IPS-11a (cell line): ENCODE results near the gene BRI3.

Experiments used
- H3K4me3 ChIP-seq: one replicate; pipeline ENCODE4 v1.5.1; 2013; ENCODE audit warnings: low read depth, low read length, control low read depth

BRI3 gene

DNA sequence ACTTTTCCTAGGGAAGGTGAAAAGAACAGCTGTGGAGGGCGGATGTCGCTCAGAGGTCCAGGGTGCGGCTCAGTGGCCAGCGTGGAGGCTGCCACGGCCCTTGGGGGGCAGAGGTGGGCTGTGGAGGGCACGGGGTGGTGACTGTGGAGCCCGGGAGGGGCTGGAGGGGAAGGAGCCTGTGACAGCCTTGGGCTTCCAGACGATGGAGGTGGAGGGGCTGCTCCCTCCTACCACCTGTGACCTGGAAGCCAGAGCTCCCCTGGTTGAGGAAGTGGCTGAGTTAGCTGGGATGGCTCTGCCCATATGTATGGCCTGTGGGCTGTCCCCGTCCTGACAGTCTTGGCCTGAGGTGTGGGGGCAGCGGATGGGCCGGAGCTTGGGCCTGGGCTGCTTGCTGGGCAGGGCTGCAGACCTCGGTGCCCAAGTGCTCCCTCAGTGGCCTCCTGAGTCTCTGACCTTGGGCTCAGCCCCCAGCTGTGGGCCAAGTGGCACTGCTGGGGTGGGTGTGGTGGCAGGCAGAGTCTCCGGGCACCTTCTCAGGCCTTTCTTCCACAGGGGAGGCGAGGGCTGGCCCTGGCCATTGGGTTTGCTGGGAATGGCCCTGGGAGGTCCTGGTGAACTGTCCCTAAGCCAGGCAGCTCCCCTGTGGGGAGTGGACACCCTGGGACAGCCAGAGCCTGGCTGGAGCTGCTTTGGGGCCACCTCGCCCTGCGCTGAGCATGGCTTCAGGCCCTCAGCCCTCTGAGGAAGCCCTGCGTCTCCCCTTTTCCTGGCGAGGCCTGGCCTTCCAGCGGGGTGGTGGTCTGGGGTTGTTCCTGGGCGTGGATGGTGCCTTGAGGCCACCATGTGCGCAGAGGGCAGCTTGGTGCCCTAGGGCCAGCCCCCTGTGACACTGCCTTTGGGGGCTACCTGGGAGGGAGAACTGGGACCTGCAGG, 3.9 kb downstream of the BRI3 start:
- no peak overlapping the region for H3K4me3 ChIP-seq

DNA sequence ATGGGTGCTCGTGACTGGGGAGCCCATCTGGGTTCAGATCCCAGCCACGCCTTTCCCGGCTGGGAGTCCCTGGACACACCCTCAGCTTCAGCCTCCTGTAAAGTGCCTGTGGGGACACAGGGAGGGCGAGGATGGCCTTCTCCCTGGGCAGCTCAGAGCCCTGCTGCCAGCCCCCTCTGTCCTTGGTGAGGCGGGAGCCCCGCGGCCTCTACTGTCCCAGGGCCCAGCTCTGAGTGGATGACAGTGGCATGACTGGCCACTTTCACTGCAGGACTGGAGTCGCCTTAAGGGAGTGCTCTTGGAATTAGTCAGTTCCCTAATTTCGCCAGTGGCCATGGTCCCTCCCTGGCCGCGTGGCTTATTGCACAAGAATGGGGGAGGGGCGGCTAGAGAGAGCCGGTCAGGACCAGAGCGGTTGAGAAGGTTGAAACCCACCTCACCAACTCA, 4.6 kb downstream of the BRI3 start:
- H3K4me3 ChIP-seq: no peak overlapping the region

DNA sequence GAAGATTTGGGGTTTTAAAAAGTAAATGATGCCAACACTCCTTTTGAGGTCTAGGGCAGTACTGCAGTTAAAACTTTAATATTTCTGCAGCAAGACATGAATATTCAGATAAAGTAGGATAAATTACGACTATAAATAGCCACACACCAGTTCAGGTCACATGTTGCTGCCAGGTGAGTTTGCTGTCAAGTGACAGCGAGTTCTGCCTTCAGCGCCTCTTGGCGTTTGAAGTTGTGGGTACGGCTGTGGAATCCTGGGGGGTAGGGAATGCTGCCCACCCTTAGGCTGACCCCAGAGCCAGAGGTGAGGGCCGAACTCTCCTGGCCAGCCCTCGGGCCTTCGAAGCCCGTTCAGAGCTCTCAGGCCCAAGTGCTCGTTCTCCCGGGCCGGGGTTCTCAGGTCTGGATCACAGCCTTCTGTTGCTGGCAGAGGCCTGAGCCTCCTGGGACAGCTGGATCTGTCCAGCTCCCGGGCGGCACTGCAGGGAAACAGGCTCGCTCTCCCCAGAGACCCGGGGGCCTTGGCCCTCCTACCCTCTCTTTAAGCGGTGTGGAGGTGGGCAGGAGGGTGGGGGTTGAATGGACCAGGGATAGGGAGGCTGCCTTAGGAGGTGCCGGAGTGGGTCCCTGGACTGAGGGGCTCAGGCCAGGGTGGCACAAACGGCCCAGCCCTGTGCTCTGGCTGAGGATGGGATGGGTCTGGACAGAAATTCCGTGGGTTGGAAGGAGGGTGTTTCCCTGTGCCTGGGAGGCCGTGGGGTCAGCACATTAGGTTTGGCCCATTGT, 5.4 kb downstream of the BRI3 start:
- H3K4me3 ChIP-seq: no peak overlapping the region

DNA sequence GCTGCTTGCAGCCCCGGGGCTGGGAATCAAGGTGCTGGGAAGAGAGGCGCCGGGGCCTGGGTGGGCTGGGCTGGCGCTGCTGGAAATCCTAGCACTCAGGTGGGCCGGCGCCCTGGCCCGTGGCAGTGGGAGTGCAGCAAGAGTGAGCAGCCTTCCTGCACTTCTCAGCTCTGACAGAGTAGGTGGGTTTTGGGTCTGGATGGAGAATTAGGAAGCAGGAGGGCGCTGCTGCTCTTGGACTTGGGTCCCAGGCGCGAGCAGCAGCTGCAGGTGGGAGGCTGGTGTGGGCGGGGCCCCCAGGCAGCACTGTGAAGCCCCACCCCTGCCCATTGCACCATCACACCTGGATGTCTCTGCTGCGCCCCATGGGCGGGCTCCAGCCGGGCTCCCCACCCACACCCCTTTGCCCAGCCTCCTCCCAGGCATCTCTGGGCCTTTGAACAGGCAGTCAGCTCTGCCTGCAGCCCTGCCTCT, 6.0 kb downstream of the BRI3 start:
- H3K4me3 ChIP-seq: no peak overlapping the region

DNA sequence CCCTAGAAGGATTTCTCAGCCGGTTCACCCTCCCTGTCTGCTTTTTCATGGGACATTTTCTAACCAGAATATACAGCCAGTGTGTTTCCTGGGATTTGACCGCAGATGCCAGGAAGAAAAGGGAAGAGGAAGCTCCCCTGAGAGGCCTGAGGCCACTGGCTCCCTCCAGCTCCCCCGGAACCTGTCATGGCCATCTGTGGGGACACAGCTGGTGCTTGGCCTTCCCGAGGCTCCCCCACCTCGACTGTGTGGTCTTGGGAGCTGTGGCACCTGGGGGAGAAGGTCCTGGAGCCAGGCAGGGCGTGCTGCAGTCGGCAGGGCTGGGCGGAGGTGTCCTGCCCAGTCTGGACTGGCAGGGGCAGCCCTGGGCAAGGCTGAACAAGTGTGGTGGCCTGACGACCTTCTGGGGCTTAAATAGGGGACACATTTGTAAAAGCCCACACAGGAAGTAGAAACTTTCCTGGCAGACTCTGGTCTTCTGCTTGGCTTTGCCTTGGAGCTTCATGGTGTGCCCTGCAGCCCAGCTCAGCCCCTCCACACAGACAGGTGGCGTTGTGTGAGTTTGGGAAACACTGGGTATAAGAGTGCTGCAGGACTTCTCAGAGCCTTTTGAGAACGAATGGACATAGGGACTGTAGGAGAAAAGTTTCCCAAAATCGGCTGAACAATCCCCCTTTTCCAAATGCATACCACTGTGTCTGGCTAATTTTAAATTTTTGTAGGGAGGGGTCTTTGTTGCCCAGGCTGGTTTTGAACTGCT, 6.8 kb downstream of the BRI3 start:
- H3K4me3 ChIP-seq: no peak overlapping the region

DNA sequence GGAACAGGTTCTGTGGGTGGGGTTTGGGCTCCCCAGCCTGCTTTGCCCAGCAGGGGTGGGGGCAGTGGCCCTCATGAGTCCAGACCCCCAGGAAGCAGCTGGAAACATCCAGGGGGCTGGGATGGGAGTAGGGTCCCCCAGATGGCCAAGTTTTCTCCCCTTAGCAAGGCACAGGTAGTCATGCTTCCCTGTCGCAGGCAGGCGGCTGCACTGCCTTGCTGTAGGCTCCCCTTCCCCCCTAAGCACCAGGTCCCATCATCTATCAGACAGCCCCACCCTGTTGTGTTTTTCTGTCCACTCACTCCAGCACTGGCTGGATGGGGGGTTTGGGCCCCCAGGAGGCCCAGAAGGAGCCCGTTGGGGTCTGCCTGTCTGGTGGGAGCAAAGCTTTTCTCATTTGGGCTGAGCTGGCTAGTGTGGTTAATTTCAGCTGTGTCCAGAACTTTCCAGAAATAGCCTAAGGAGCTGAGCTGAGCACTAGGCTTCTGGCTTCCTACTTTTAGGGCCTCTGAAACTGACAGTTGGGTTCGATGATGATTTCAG, 7.9 kb downstream of the BRI3 start:
- H3K4me3 ChIP-seq: no peak overlapping the region

DNA sequence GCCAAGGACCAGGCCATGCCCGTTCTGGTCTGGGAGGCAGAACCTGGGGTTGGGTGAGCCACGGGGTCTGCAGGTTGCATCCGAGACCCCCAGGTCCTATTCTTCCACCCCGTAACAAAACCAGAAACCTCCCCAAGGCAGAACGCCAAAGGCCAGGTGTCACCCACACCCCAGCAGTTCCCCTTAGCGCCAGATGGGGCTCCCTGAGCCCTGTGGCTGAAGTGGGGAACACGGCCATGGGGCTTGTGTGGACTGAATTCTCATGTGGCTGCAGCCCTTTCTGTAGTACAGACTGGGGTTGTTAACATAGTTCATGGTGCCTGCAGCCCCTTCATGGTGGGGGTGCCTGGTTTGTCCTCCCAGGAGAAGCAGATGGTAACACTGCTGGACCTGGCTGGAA, 10.2 kb downstream of the BRI3 start:
- no peak overlapping the region for H3K4me3 ChIP-seq

DNA sequence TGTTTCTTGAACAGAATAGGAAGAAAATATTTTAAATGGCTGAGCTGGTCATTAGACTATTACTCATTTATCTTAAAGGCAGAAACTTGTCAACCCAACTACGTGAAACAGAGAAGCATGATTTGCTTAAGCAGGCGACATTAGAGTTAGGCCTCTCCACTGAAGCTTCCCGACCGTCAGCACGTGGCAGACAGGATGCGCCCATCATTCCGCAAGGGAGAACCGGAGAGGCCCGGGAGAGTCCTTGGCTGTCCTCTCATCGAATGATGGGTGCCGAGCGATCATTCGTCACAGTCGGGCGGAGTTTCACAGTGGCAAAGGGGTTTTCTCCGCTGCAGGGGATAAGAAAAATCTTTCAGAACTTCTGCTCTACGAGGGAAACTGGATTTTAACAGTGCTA, 11.8 kb downstream of the BRI3 start:
- H3K4me3 ChIP-seq: no peak overlapping the region

DNA sequence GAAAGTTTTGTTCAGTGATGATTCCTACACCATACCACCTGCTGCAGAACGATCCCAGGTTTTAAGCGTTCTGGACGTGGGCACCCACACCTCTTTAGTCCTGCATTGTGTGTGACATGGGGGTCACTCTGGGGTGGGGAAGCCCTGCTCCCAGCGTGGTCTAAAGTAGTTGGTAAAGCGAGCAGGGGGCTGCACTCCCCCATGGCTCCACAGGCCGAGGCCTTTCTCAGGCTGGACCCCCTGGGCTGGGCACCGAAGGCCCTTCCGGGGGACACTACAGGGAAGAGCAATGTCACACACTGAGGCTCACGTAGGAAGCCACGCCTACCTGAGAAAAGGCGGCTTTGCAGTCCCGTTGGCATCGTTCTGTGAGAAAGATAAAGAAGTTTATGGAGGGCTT, 12.3 kb downstream of the BRI3 start:
- H3K4me3 ChIP-seq: no peak overlapping the region

DNA sequence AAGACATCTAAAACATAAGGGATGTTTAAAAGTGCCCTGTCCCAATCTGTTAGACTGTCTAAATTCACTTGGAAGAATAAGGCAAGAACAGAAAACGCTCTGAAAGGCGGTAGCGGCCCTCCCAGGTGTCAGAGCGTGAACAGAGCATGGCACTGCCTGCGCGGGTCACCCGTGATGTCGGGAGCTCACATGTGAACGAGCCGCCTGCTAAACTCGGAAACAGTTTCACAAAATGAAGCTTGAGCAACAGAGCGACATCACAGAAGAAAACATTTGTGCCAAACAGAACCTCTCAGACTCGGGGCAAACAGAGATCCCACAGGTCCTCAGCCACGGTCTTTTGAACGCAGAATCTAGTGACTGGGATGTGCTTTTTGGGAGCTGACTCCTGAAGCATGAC, 12.8 kb downstream of the BRI3 start:
- no peak overlapping the region for H3K4me3 ChIP-seq

DNA sequence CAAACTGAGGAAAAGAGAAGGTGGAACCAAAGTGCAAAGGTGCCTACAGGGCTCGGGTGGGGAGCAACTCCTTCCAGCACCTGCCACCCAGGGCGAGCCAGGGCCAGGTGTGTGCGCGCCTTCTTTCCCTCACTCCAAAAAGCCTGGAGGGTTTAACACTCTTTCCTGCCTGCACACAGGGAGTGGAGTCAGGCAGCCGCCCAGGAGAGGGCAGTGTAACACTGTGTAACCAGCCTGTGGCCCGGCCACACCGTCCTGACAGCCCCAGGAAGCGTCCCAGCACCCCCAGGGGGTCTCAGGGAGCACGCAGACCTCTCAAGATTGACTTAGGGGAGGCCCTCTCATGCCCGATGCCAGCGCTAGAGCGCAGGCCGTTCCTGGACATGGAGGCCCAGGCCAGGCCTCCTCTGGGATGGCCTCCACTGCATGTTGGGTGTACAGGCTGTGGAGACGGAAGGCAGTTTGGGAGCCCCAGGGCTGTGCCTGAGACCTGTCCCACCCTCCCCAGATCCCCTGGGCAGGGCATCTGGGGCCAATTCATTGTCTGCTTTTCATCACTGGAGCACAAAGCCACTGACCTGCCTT, 13.4 kb downstream of the BRI3 start:
- H3K4me3 ChIP-seq: no peak overlapping the region

DNA sequence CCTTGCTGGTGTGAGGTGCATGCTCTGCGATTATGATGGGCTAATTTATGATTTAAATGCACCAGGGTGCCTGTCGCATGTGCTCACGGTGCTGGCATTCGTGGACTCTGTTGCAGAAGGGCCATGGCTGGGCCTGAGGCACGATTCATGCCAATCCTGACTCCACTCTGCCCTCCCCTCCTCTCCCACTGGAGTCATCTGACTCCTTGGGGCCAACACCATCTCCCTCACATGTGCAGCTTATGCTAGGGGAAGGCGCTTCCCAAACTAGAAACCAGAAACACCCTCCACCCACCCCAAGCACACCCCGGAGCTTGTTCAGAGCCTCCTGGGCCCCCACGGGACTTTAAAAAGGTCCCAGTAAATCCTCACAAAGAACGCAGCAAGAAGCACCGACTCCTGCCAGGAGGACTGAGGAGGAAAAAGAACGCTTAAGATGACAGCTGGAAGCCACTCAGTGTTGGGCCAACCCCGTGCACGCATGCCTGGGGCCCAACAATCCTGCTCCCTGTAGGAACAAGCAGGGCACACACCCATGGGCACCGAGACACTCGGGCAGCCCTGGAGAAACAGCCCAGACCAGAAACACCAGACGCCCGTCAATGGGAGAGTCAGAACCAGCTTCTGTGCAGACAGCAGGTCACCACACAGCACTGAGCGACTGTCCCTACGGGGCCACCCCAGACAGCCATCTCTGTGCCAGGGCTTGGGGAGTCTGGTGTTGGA, 14.1 kb downstream of the BRI3 start:
- H3K4me3 ChIP-seq: no peak overlapping the region

DNA sequence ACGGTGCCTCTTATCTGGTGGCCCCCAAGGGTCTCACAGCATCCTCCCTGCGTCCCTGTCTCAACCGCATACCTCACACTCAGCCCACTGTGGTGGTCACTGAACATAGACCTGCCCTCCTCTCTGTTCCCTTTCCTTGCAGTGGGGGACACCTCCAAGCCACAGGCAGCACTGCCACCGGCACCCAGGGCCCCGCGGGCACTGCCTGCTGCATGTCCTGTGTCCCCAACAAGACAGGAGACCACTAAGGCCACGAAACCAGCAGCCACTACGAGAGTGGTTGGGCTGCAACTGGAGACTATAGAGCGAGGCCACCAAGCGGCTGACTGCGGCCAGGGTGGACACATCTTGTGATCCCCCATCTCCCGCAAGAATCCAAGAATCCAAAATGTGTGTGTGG, 15.3 kb downstream of the BRI3 start:
- no peak overlapping the region for H3K4me3 ChIP-seq

DNA sequence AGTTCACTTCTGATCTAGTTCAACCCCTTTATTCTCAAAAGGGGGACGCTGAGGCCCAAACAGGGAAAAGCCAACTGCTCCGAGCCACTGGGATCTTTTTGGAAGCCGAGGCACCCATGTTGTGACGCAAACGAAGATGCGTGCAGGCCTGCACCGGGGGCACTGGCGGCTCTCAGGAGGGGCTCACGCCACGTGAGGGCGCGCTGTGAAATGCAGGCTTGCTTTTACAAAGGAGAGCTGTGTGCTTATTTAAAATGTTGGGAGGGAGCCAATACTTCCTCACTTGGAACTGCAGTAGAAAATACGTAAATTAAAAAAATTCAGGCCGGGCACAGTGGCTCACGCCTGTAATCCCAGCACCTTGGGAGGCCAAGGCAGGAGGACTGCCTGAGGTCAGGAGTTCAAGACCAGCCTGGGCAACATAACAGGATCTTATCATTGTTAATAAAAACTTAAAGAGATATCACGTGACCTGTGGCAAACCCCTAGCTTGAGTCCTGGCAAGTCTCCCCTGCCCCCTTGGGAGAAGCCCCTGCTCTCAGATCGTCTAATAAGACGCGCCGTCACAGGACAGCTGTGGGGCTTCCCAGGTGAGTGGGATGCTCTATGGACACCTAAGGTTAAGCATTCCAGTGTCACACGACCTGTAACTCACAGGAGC, 16.3 kb downstream of the BRI3 start:
- H3K4me3 ChIP-seq: no peak overlapping the region

DNA sequence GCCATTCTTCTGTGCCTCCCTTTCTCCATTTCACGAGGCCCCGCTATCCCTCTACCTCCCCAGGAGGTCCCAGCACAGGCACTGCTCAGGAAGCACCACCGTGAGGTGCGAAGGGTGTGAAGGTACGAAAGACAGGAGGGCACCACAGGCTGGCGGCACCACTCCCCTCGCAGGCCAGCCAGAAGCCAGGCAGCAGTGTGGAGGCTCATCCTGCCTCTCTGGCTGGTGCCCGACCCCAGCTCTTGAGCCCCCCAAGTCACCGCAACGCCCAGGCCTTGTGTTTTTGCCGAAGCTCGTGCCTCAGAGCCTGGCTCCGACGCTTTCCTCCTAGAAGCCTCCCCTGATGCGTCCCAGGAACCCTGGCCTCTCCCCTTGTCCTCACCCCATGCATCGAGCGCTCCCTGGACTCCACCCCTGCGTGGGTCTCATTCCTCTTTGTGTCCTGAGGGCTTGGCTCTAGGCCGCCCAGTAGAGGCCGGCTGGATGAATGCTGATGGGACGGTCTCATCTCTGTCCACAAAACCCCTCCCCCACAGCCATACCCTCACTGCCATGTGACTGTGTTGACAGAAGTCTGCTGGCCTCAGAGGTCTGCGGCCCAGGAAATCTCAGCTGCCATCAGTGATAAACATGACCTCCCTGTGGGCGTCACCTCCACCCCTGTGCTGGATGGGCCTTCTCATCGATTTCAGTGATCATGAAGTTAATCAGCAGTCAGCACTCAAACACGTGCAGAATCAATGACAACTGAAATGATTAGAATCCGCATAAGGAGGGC, 19.3 kb downstream of the BRI3 start:
- no peak overlapping the region for H3K4me3 ChIP-seq

DNA sequence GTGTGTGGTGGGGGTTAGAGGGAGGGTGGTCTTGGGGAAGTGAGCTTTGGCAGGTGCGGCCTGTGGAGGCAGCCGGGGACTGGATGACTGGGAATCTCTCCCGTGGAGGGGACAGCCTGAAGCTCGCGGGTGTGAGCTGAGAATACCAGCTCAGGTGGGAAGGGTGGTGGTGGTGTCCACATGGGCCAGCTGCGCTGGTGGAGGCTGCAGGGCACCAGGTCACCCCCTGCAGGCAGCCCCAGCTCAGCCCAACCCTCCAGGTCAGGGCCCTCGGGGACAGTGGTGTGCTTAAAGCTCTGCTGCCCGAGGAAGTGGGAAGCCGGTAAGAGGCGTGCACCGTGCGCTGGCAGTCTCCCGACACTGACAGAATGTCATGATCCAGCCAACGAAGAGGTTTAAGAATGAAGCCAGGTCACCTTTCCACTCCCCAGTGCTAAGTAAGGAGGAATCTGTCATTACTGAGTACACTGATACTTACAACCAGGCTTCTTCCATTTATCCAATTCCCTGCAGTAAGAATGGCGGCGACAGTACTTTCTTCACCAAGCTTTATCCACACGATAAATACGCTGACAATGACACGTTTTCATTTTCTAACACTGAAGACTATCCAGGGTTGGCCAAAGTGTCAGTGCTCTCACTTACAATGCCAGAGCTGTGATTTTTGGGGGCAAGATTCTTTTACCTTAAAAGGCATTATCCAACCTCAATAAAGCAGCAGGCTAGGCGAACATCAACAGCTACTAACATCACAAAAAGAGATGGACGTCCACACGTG, 20.4 kb downstream of the BRI3 start:
- no peak overlapping the region for H3K4me3 ChIP-seq

DNA sequence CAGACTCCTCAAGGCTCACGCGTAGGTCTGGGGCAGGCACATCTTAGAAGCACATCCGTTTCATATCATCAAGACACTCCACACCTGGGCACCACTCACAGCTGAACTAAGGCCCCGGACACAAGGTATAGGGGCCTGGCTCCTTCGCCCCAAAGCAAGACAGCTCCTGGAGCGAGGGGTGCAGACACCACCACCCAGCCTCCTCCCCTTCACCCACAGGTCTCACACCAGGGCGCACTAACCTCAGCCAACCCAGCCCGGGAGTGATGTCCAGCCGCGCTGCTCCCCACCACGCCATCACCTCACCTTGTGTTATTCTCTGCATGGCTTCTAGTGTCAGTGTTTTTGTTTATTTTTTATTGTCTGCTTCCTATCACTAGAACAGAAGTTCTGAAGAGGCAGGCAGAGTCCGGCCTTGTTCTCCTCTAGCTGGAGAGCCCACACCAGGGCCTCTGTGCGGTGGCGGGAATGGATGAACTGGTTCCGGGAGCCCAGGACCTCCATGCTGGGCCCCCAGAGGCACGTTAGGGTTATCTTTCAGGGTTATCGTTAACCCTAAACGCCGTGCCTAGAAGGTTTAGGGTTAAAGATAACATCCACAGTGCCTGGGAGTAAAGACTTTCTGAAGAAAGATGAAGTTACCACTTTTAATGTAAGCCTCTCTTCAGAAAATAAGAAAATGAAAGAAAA, 21.8 kb downstream of the BRI3 start:
- no peak overlapping the region for H3K4me3 ChIP-seq
